Activated CD8-positive, alpha-beta memory T cell treated with anti-CD3 and anti-CD28 coated beads for 48 hours (primary cell): Measurements from ENCODE around the gene STXBP6.
"Not testable (repeated sequence)": the region's sequence is repeated elsewhere in the genome, so short reads cannot be mapped to it uniquely, and the experiment has no call there.

Experiments used
- DNase-seq, 3 experiments: peaks; one replicate each; pipeline ENCODE4 v3.0.0-alpha.2; 2020; ENCODE audit warnings: low read depth in 2 of 3, low spot score in 2 of 3

The STXBP6 gene

GRCh38 chr14:24988760-24989159, 61.2 kb downstream of the STXBP6 start:
- DNase-seq = no peak

GRCh38 chr14:24986206-24986893, 63.6 kb downstream of the STXBP6 start:
- DNase-seq = no peak

- DNase-seq = no peak
Measured at GRCh38 chr14:24984846-24985589, 64.9 kb downstream of the STXBP6 start.

GRCh38 chr14:24982472-24983155, 67.3 kb downstream of the STXBP6 start:
- no peak for DNase-seq

- DNase-seq = no peak
Measured at GRCh38 chr14:24979725-24980239, 70.2 kb downstream of the STXBP6 start.

- DNase-seq = no peak
Measured at GRCh38 chr14:24978862-24979724, 70.9 kb downstream of the STXBP6 start.

- no peak for DNase-seq
Measured at GRCh38 chr14:24976602-24977001, 73.3 kb downstream of the STXBP6 start.

- no peak for DNase-seq
Measured at GRCh38 chr14:24975393-24975792, 74.6 kb downstream of the STXBP6 start.

- no peak for DNase-seq
Measured at GRCh38 chr14:24974591-24975374, 75.2 kb downstream of the STXBP6 start.

- DNase-seq = no peak
Measured at GRCh38 chr14:24972844-24973243, 77.1 kb downstream of the STXBP6 start.

- DNase-seq = no peak
Measured at GRCh38 chr14:24971255-24971654, 78.7 kb downstream of the STXBP6 start.

GRCh38 chr14:24966579-24966964, 83.4 kb downstream of the STXBP6 start:
- no peak for DNase-seq

- no peak for DNase-seq
Measured at GRCh38 chr14:24965934-24966578, 83.9 kb downstream of the STXBP6 start.

GRCh38 chr14:24965578-24965933, 84.4 kb downstream of the STXBP6 start:
- no peak for DNase-seq

GRCh38 chr14:24964591-24964990, 85.4 kb downstream of the STXBP6 start:
- no peak for DNase-seq

GRCh38 chr14:24964048-24964447, 85.9 kb downstream of the STXBP6 start:
- no peak for DNase-seq

- not testable (repeated sequence) for DNase-seq
Measured at GRCh38 chr14:24962118-24962517, 87.8 kb downstream of the STXBP6 start.

GRCh38 chr14:24960816-24961215, 89.1 kb downstream of the STXBP6 start:
- DNase-seq = no peak

- DNase-seq = no peak
Measured at GRCh38 chr14:24959791-24960331, 90.1 kb downstream of the STXBP6 start.
